Epithelial cell of prostate (primary cell): ENCODE results near the gene ANO7.
"Not testable (repeated sequence)": the region's sequence is repeated elsewhere in the genome, so short reads cannot be mapped to it uniquely, and the experiment has no call there.

Experiments
- DNase-seq: peaks from one replicate; pipeline ENCODE4 v3.0.0-alpha.2; 2011; ENCODE audit warnings: low read depth, low spot score
- H3K27ac ChIP-seq: fragments of 450-650 bp; 2 replicates; pipeline ENCODE4 v1.5.1; 2017; ENCODE audit warnings: mild to moderate bottlenecking

The ANO7 gene

GRCh38 chr2:241187918-241188234 is 601 bp upstream of the ANO7 start:
- H3K27ac ChIP-seq, result no peak overlapping the region
- DNase-seq, result no peak

GRCh38 chr2:241189093-241189855 is 797 bp downstream of the ANO7 start:
- no peak for DNase-seq

GRCh38 chr2:241189856-241190201 is 1.4 kb downstream of the ANO7 start:
- DNase-seq, result no peak
- H3K27ac ChIP-seq, result no peak overlapping the region

More at GRCh38 chr2:241189093-241189855, 797 bp downstream of the ANO7 start:
- H3K27ac ChIP-seq, result no peak overlapping the region

- DNase-seq, result no peak
- H3K27ac ChIP-seq, result no peak overlapping the region
These were observed 2.0 kb downstream of the ANO7 start for GRCh38 chr2:241190291-241190981.

- no peak overlapping the region for H3K27ac ChIP-seq
- DNase-seq, result no peak
These were observed 2.6 kb downstream of the ANO7 start for GRCh38 chr2:241191081-241191480.

- no peak overlapping the region for H3K27ac ChIP-seq
- no peak for DNase-seq
These were observed 4.8 kb downstream of the ANO7 start for GRCh38 chr2:241193271-241193670.

GRCh38 chr2:241194811-241195210 is 6.3 kb downstream of the ANO7 start:
- DNase-seq, result no peak
- no peak overlapping the region for H3K27ac ChIP-seq

- no peak for DNase-seq
These were observed 7.1 kb downstream of the ANO7 start for GRCh38 chr2:241195506-241196130.

GRCh38 chr2:241197246-241197645 is 8.8 kb downstream of the ANO7 start:
- not testable (repeated sequence) for H3K27ac ChIP-seq, DNase-seq

More at GRCh38 chr2:241195506-241196130, 7.1 kb downstream of the ANO7 start:
- no peak overlapping the region for H3K27ac ChIP-seq

- no peak overlapping the region for H3K27ac ChIP-seq
- no peak for DNase-seq
These were observed 9.5 kb downstream of the ANO7 start for GRCh38 chr2:241197947-241198346.

- H3K27ac ChIP-seq, result no peak overlapping the region
- no peak for DNase-seq
These were observed 10.2 kb downstream of the ANO7 start for GRCh38 chr2:241198381-241199279.

GRCh38 chr2:241199286-241199685 is 10.8 kb downstream of the ANO7 start:
- no peak for DNase-seq
- H3K27ac ChIP-seq, result no peak overlapping the region

GRCh38 chr2:241199897-241200821 is 11.7 kb downstream of the ANO7 start:
- no peak overlapping the region for H3K27ac ChIP-seq
- DNase-seq, result no peak

GRCh38 chr2:241200822-241201395 is 12.4 kb downstream of the ANO7 start:
- no peak overlapping the region for H3K27ac ChIP-seq
- DNase-seq, result no peak

- no peak for DNase-seq
- H3K27ac ChIP-seq, result no peak overlapping the region
These were observed 13.2 kb downstream of the ANO7 start for GRCh38 chr2:241201445-241202267.

- no peak for DNase-seq
- H3K27ac ChIP-seq, result no peak overlapping the region
These were observed 13.8 kb downstream of the ANO7 start for GRCh38 chr2:241202268-241202585.

- no peak for DNase-seq
These were observed 14.2 kb downstream of the ANO7 start for GRCh38 chr2:241202681-241203080.

GRCh38 chr2:241203218-241204009 is 14.9 kb downstream of the ANO7 start:
- H3K27ac ChIP-seq, result no peak overlapping the region
- DNase-seq, result no peak

More at GRCh38 chr2:241202681-241203080, 14.2 kb downstream of the ANO7 start:
- no peak overlapping the region for H3K27ac ChIP-seq
